ENCODE results near the gene POLR3F.
"Not testable (repeated sequence)": the region's sequence is repeated elsewhere in the genome, so short reads cannot be mapped to it uniquely, and the experiment has no call there.

Gene POLR3F

GRCh38 chr20:18466894-18467730 lies at the start of gene POLR3F, which contains the start of gene DZANK1:
Gene POLR3F (plus strand): TSS chr20:18467390. CDS start chr20:18467507, 117 bp downstream.
Gene DZANK1 (minus strand): TSS chr20:18467030. CDS start chr20:18465358, 1,672 bp downstream.
- peak; percentile 99 for DNase-seq (ENCODE audit: low spot score)

GRCh38 chr20:18421608-18422007 lies 45.6 kb upstream of the POLR3F start:
- DNase-seq (ENCODE audit: low spot score): no peak

GRCh38 chr20:18427214-18427613 lies 40.0 kb upstream of the POLR3F start:
- DNase-seq (ENCODE audit: low spot score): no peak

GRCh38 chr20:18428490-18429173 lies 38.6 kb upstream of the POLR3F start:
- no peak for DNase-seq (ENCODE audit: low spot score)

GRCh38 chr20:18430172-18430826 lies 36.9 kb upstream of the POLR3F start:
- DNase-seq (ENCODE audit: low spot score): no peak

- DNase-seq (ENCODE audit: low spot score): no peak
Observed at GRCh38 chr20:18431206-18431605, 36.0 kb upstream of the POLR3F start.

GRCh38 chr20:18436847-18437246 lies 30.3 kb upstream of the POLR3F start:
- no peak for DNase-seq (ENCODE audit: low spot score)

GRCh38 chr20:18440403-18440802 lies 26.8 kb upstream of the POLR3F start:
- no peak for DNase-seq (ENCODE audit: low spot score)

GRCh38 chr20:18443886-18444285 lies 23.3 kb upstream of the POLR3F start:
- peak; percentile 16 for DNase-seq (ENCODE audit: low spot score)

GRCh38 chr20:18456600-18456999 lies 10.6 kb upstream of the POLR3F start:
- DNase-seq (ENCODE audit: low spot score): no peak

GRCh38 chr20:18465536-18466200 lies 1.5 kb upstream of the POLR3F start:
- no peak for DNase-seq (ENCODE audit: low spot score)

- DNase-seq (ENCODE audit: low spot score): peak; percentile 86
Observed at GRCh38 chr20:18466574-18466893, 656 bp upstream of the POLR3F start.

GRCh38 chr20:18477218-18477617 lies 10.0 kb downstream of the POLR3F start:
- DNase-seq (ENCODE audit: low spot score): no peak

GRCh38 chr20:18477821-18478220 lies 10.6 kb downstream of the POLR3F start:
- DNase-seq (ENCODE audit: low spot score): no peak

GRCh38 chr20:18481596-18481995 lies 14.4 kb downstream of the POLR3F start:
- DNase-seq (ENCODE audit: low spot score): no peak

- DNase-seq (ENCODE audit: low spot score): no peak
Observed at GRCh38 chr20:18488301-18488700, 21.1 kb downstream of the POLR3F start.

GRCh38 chr20:18496042-18496441 lies 28.9 kb downstream of the POLR3F start:
- DNase-seq (ENCODE audit: low spot score): no peak

GRCh38 chr20:18496740-18497592 lies 29.8 kb downstream of the POLR3F start, which contains the start of gene RBBP9:
Gene RBBP9 (minus strand): TSS chr20:18497225. CDS start chr20:18497167, 58 bp downstream.
- DNase-seq (ENCODE audit: low spot score): peak; percentile 92

- no peak for DNase-seq (ENCODE audit: low spot score)
Observed at GRCh38 chr20:18497603-18498002, 30.4 kb downstream of the POLR3F start.

GRCh38 chr20:18501672-18502071 lies 34.5 kb downstream of the POLR3F start:
- not testable (repeated sequence) for DNase-seq (ENCODE audit: low spot score)

GRCh38 chr20:18504479-18505060 lies 37.4 kb downstream of the POLR3F start:
- no peak for DNase-seq (ENCODE audit: low spot score)
